HCT116 (cell line): ENCODE measurements around the gene KIF2B. TPM values are rescaled to one million over a fixed set of nuclear protein-coding genes. Genes with fewer than 3 reads are reported as not detected.

Experiments
- ATAC-seq: fragments of 200-7000 bp; cut with Tn5 transposase; 2 replicates; pipeline ENCODE4 v1.9.1; 2020; ENCODE audit warnings: mild to moderate bottlenecking, moderate library complexity
- BruUV-seq: library from RNA; stranded (reverse); fragments of 400-500 nt; replicated peaks from 2 replicates; lab custom pipeline; 2021; lab: Mats Ljungman, UMichigan
- CTCF ChIA-PET: fragments of 300-600 bp; sonication (Branson Sonifier 250); formaldehyde crosslinking; loops from one replicate; lab custom pipeline; 2021; ENCODE audit warnings: antibody characterized with exemption; lab: Charles Lee
- POLR2A ChIA-PET: fragments of 300-600, 350-600 bp; sonication (Branson Sonifier 250); formaldehyde crosslinking; loops from one replicate; lab custom pipeline; 2021; ENCODE audit warnings: antibody characterized with exemption; lab: Charles Lee
- RAD21 ChIA-PET, 2 experiments: fragments of 300-600 bp; sonication (Branson Sonifier 250); formaldehyde crosslinking; loops; one replicate each; lab custom pipeline; 2023; ENCODE audit warnings: low total read pairs in 2 of 2; ENCODE audit not compliant: uncharacterized antibody in 2 of 2, unreplicated experiment in 2 of 2, low non-redundant PET in 1 of 2; lab: Charles Lee
- DNase-seq: peaks from one replicate; pipeline ENCODE4 v3.0.0-alpha.2; 2010; ENCODE audit warnings: low read depth, low spot score
- H2AFZ ChIP-seq: fragments of 200-600 bp; shearing (Covaris generic), sonication (generic); 2 replicates; pipeline ENCODE4 v1.6.1; 2017; ENCODE audit warnings: low read depth, mixed run types, mixed read lengths, antibody characterized with exemption, low read length; ENCODE audit not compliant: poor library complexity, severe bottlenecking
- H3K27ac ChIP-seq: 2 replicates; pipeline ENCODE4 v1.5.1; 2012; ENCODE audit warnings: low read depth, low read length
- H3K27me3 ChIP-seq: fragments of 200-600 bp; sonication (generic); 2 replicates; pipeline ENCODE4 v1.6.1; 2016; ENCODE audit warnings: mixed run types, low read length, mixed read lengths; ENCODE audit not compliant: insufficient read depth
- H3K36me3 ChIP-seq, 2 experiments: fragments of 200-500 bp in 1 of 2; fragments of 200-600 bp in 1 of 2; sonication (Bioruptor generic) in 1 of 2; sonication (generic) in 1 of 2; 2 replicates each; pipeline versions ENCODE4 v1.5.1 to v1.6.1; 2014 to 2016; ENCODE audit warnings: low read length in 2 of 2, inconsistent platforms in 1 of 2, mixed read lengths in 1 of 2, mixed run types in 1 of 2; ENCODE audit not compliant: insufficient read depth in 2 of 2, control insufficient read depth in 1 of 2
- H3K4me1 ChIP-seq, 2 experiments: fragments of 200-600 bp in 1 of 2; sonication (generic) in 1 of 2; 2 replicates each; pipeline versions ENCODE4 v1.5.1 to v1.6.1; 2012 to 2017; ENCODE audit warnings: low read length in 2 of 2, inconsistent platforms in 1 of 2, mild to moderate bottlenecking in 1 of 2, mixed read lengths in 1 of 2, mixed run types in 1 of 2, moderate library complexity in 1 of 2; ENCODE audit not compliant: insufficient read depth in 2 of 2, control insufficient read depth in 1 of 2
- H3K4me2 ChIP-seq: fragments of 200-600 bp; sonication (generic); 2 replicates; pipeline ENCODE4 v1.6.1; 2017; ENCODE audit warnings: mixed run types, low read length, mixed read lengths
- H3K4me3 ChIP-seq, 2 experiments: fragments of 200-600 bp in 1 of 2; sonication (generic) in 1 of 2; replicated peaks in 1 of 2; 2 replicates each; pipeline ENCODE4 v1.5.1; 2011 to 2016; ENCODE audit warnings: low read length in 2 of 2, control low read depth in 1 of 2, low read depth in 1 of 2, mild to moderate bottlenecking in 1 of 2, mixed read lengths in 1 of 2, mixed run types in 1 of 2
- H3K79me2 ChIP-seq: fragments of 200-600 bp; sonication (generic); 2 replicates; pipeline ENCODE4 v1.6.1; 2017; ENCODE audit warnings: mild to moderate bottlenecking, mixed run types, low read length, moderate library complexity, mixed read lengths; ENCODE audit not compliant: insufficient read depth
- H3K9ac ChIP-seq: fragments of 200-600 bp; sonication (generic); 2 replicates; pipeline ENCODE4 v1.6.1; 2016; ENCODE audit warnings: low read length, mixed read lengths
- H3K9me2 ChIP-seq: fragments of 200-600 bp; sonication (generic), shearing (Covaris generic); 2 replicates; pipeline ENCODE4 v1.6.1; 2017; ENCODE audit warnings: mixed run types, mild to moderate bottlenecking, moderate library complexity; ENCODE audit not compliant: insufficient read depth
- H3K9me3 ChIP-seq, 2 experiments: fragments of 200-500 bp in 1 of 2; fragments of 200-600 bp in 1 of 2; sonication (Bioruptor generic) in 1 of 2; sonication (generic) in 1 of 2; 2 replicates each; pipeline ENCODE4 v1.6.1; 2014 to 2017; ENCODE audit warnings: low read length in 2 of 2, mixed read lengths in 2 of 2, inconsistent platforms in 1 of 2, low read depth in 1 of 2, mild to moderate bottlenecking in 1 of 2, mixed run types in 1 of 2, moderate library complexity in 1 of 2; ENCODE audit not compliant: control insufficient read depth in 1 of 2, insufficient read depth in 1 of 2
- H4K20me1 ChIP-seq: fragments of 200-600 bp; sonication (generic), shearing (Covaris generic); 2 replicates; pipeline ENCODE4 v1.6.1; 2017; ENCODE audit warnings: mixed run types, mild to moderate bottlenecking, moderate library complexity; ENCODE audit not compliant: insufficient read depth
- CEBPB ChIP-seq: IDR thresholded peaks from 2 replicates; pipeline ENCODE4 v1.6.1; 2012; ENCODE audit warnings: low read depth
- EZH2phosphoT487 ChIP-seq: fragments of 200-600 bp; IDR thresholded peaks from 2 replicates; pipeline ENCODE4 v1.6.1; 2018; ENCODE audit warnings: antibody characterized with exemption, borderline replicate concordance
- REST ChIP-seq: IDR thresholded peaks from 2 replicates; pipeline ENCODE4 v1.6.1; 2012; ENCODE audit warnings: low read depth
- SRF ChIP-seq: IDR thresholded peaks from 2 replicates; pipeline ENCODE4 v1.6.1; 2012; ENCODE audit warnings: low read depth
- intact Hi-C: fragments of 100-400 bp; cut with micrococcal nuclease; formaldehyde crosslinking; loops from 2 replicates; pipeline ENCODE4 v1.10.0; 2022
- total RNA-seq: library from RNA; stranded (reverse); gene quantifications from one replicate; pipeline ENCODE4 v1.2.1, GENCODE V29; 2021; ENCODE audit not compliant: unreplicated experiment
- TF ChIP-seq, protein P1 (sequence below): IDR thresholded peaks from 2 replicates; pipeline ENCODE4 v1.6.1; 2012

KIF2B gene
- total RNA-seq, 1 experiment from 2014 or later, result not detected

- Histone ChIP-seq H2AFZ (no peak overlapping the region), H3K36me3 (no peaks in the 10 kb centered on the region), H3K4me1 (no peaks in the 10 kb centered on the region), H3K9me3 (peaks cover 0 to 4% of the 10 kb centered on the region in 2 experiments; a peak in 1 of 4 replicates), H4K20me1 (no peaks in the 10 kb centered on the region), H3K79me2 (no peaks in the 10 kb centered on the region), H3K9me2 (no peaks in the 10 kb centered on the region), H3K4me2 (no peak overlapping the region), H3K9ac (no peak overlapping the region), H3K4me3 (no peak overlapping the region), H3K27me3 (no peaks in the 10 kb centered on the region), H3K27ac (no peak overlapping the region)
- ChIA-PET POLR2A (no interaction called here), CTCF (no interaction called here), RAD21 (no interaction called here)
- intact Hi-C loops, result no loop called here
- BruUV-seq, result no TSS peak
- DNase-seq (no peak), ATAC-seq (no peak)
- TF ChIP-seq REST (no peak), EZH2phosphoT487 (no peak), CEBPB (no peak)
Measured at GRCh38 chr17:53780320-53780719, 42.4 kb upstream of the KIF2B start.

GRCh38 chr17:53791551-53791950, 31.2 kb upstream of the KIF2B start:
- Histone ChIP-seq H3K4me1 (no peaks in the 10 kb centered on the region), H3K79me2 (no peaks in the 10 kb centered on the region), H3K27me3 (no peaks in the 10 kb centered on the region), H3K9me3 (peaks cover 33 to 52% of the 10 kb centered on the region in 2 experiments; a peak in 2 of 4 replicates), H2AFZ (no peak overlapping the region), H3K4me2 (no peak overlapping the region), H3K9ac (no peak overlapping the region), H3K36me3 (no peaks in the 10 kb centered on the region), H3K27ac (no peak overlapping the region), H4K20me1 (no peaks in the 10 kb centered on the region), H3K9me2 (no peaks in the 10 kb centered on the region), H3K4me3 (no peak overlapping the region)
- POLR2A ChIA-PET, result no interaction called here
- RAD21 ChIA-PET, result no interaction called here
- no peak for DNase-seq
- TF ChIP-seq, protein P1, sequence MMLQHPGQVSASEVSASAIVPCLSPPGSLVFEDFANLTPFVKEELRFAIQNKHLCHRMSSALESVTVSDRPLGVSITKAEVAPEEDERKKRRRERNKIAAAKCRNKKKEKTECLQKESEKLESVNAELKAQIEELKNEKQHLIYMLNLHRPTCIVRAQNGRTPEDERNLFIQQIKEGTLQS, result no peak
- TF ChIP-seq SRF, result no peak
- intact Hi-C loops, result no loop called here
- no TSS peak for BruUV-seq
- ATAC-seq, result no peak
- CTCF ChIA-PET, result no interaction called here
